ENCODE measurements around the gene IFNG.

GRCh38 chr12:68113644-68114043 lies 45.9 kb downstream of the IFNG start:
- TF ChIP-seq CTCF (IDR thresholded peaks at IDR 0.05) (peak in 2 of 4 donors; percentile 17 to 21), POLR2A (IDR thresholded peaks at IDR 0.05) (no peak)
